ENCODE data around the gene SCNN1A. TPM values are rescaled to one million over a fixed set of nuclear protein-coding genes. Genes with fewer than 3 reads are reported as not detected.
A peak's percentile ranks its signal among the peaks of the same experiment; 100 is the strongest.

The SCNN1A gene
- total RNA-seq, 3 donors from 2014 or later = 130 to 402 (median 386) TPM

- ATAC-seq (peak; percentile 18), DNase-seq (no peak)
- Histone ChIP-seq H3K9me3 (no peaks in the 10 kb centered on the region), H3K4me3 (peak overlapping the region; percentile 46), H3K36me3 (ENCODE audit: low read depth) (no peaks in the 10 kb centered on the region), H3K4me1 (ENCODE audit: low read depth) (peaks cover 34% of the 10 kb centered on the region)
- intact Hi-C loops (cut with DNase I, micrococcal nuclease) = no loop called here
- no peak for TF ChIP-seq CTCF (IDR thresholded peaks at IDR 0.05)
Measured at GRCh38 chr12:6310771-6311610, 64.4 kb downstream of the SCNN1A start.

GRCh38 chr12:6307529-6307928 is 67.8 kb downstream of the SCNN1A start:
- no peak for TF ChIP-seq CTCF (IDR thresholded peaks at IDR 0.05)
- H3K4me3 ChIP-seq = no peak overlapping the region
- intact Hi-C loops (cut with DNase I, micrococcal nuclease) = no loop called here
- no peaks in the 10 kb centered on the region for H3K36me3 ChIP-seq (ENCODE audit: low read depth)
- no peaks in the 10 kb centered on the region for H3K9me3 ChIP-seq
- no peak for ATAC-seq
- peak in 1 of 3 donors; percentile 32 for DNase-seq
- H3K4me1 ChIP-seq (ENCODE audit: low read depth) = peaks cover 24% of the 10 kb centered on the region

- no peak for ATAC-seq
Measured at GRCh38 chr12:6306599-6307220, 68.7 kb downstream of the SCNN1A start.

GRCh38 chr12:6306151-6306550 is 69.2 kb downstream of the SCNN1A start:
- no peak for ATAC-seq
- Histone ChIP-seq H3K4me1 (ENCODE audit: low read depth) (peaks cover 13% of the 10 kb centered on the region), H3K9me3 (no peaks in the 10 kb centered on the region), H3K36me3 (ENCODE audit: low read depth) (no peaks in the 10 kb centered on the region), H3K4me3 (no peak overlapping the region)
- TF ChIP-seq CTCF (IDR thresholded peaks at IDR 0.05) = no peak
- no peak for DNase-seq
- intact Hi-C loops (cut with DNase I, micrococcal nuclease) = no loop called here

More at GRCh38 chr12:6306599-6307220, 68.7 kb downstream of the SCNN1A start:
- Histone ChIP-seq H3K4me3 (no peak overlapping the region), H3K9me3 (no peaks in the 10 kb centered on the region), H3K4me1 (ENCODE audit: low read depth) (peaks cover 16% of the 10 kb centered on the region), H3K36me3 (ENCODE audit: low read depth) (no peaks in the 10 kb centered on the region)
- intact Hi-C loops (cut with DNase I, micrococcal nuclease) = no loop called here
- DNase-seq = peak in 1 of 3 donors; percentile 26
- TF ChIP-seq CTCF (IDR thresholded peaks at IDR 0.05) = no peak

- peak in 2 of 3 donors; percentile 27 to 44 for DNase-seq
- peak; percentile 81 for ATAC-seq
- Histone ChIP-seq H3K36me3 (ENCODE audit: low read depth) (no peaks in the 10 kb centered on the region), H3K9me3 (no peaks in the 10 kb centered on the region), H3K4me3 (no peak overlapping the region), H3K4me1 (ENCODE audit: low read depth) (peaks cover 7% of the 10 kb centered on the region)
- intact Hi-C loops (cut with DNase I, micrococcal nuclease) = no loop called here
- TF ChIP-seq CTCF (IDR thresholded peaks at IDR 0.05) = no peak
Measured at GRCh38 chr12:6303071-6303470, 72.3 kb downstream of the SCNN1A start.

Data from mucosa of descending colon (tissue), 3 donors.